ENCODE measurements around the gene C1orf116. TPM values are rescaled to one million over a fixed set of nuclear protein-coding genes. Genes with fewer than 3 reads are reported as not detected.

Gene C1orf116
- polyA plus RNA-seq, 3 donors from 2014 or later = 0.31 TPM; not detected in 2

GRCh38 chr1:207069858-207070506 lies 37.4 kb upstream of the C1orf116 start:
- peak overlapping the region in 5 of 6 donors; percentile 5 to 31 (median 23) for H3K27ac Mint-ChIP-seq
- H3K27me3 Mint-ChIP-seq (ENCODE audit: low read depth in 3 of 3) = peaks cover 0 to 6% (median 3%) of the 10 kb centered on the region in 3 donors
- peaks cover 17 to 37% of the 10 kb centered on the region in 2 donors for H3K4me1 Mint-ChIP-seq
- peaks cover 0 to 3% (median 0%) of the 10 kb centered on the region in 6 donors for H3K9me3 Mint-ChIP-seq
- DNase-seq = no peak
- peaks cover 12 to 25% (median 17%) of the 10 kb centered on the region in 3 donors for H3K36me3 Mint-ChIP-seq
- peak overlapping the region in 1 of 5 donors; percentile 23 for H3K4me3 Mint-ChIP-seq

GRCh38 chr1:207069061-207069460 lies 36.5 kb upstream of the C1orf116 start:
- peaks cover 0 to 3% (median 0%) of the 10 kb centered on the region in 6 donors for H3K9me3 Mint-ChIP-seq
- peak overlapping the region in 1 of 5 donors; percentile 25 for H3K4me3 Mint-ChIP-seq
- H3K36me3 Mint-ChIP-seq = peaks cover 12 to 22% (median 19%) of the 10 kb centered on the region in 3 donors
- peaks cover 17 to 37% of the 10 kb centered on the region in 2 donors for H3K4me1 Mint-ChIP-seq
- H3K27me3 Mint-ChIP-seq (ENCODE audit: low read depth in 3 of 3) = peaks cover 0 to 6% (median 3%) of the 10 kb centered on the region in 3 donors
- peak overlapping the region in 5 of 6 donors; percentile 2 to 75 (median 19) for H3K27ac Mint-ChIP-seq
- DNase-seq = no peak

GRCh38 chr1:207067665-207068064 lies 35.1 kb upstream of the C1orf116 start:
- Mint-ChIP-seq H3K9me3 (peaks cover 0 to 3% (median 0%) of the 10 kb centered on the region in 6 donors), H3K36me3 (peaks cover 4 to 24% (median 22%) of the 10 kb centered on the region in 3 donors), H3K4me3 (no peak overlapping the region), H3K27me3 (ENCODE audit: low read depth in 3 of 3) (peaks cover 0 to 3% (median 3%) of the 10 kb centered on the region in 3 donors), H3K27ac (no peak overlapping the region), H3K4me1 (peaks cover 25 to 50% of the 10 kb centered on the region in 2 donors)
- no peak for DNase-seq

GRCh38 chr1:207067185-207067584 lies 34.6 kb upstream of the C1orf116 start:
- no peak for DNase-seq
- H3K27ac Mint-ChIP-seq = no peak overlapping the region
- peaks cover 29 to 49% of the 10 kb centered on the region in 2 donors for H3K4me1 Mint-ChIP-seq
- H3K9me3 Mint-ChIP-seq = peaks cover 0 to 3% (median 0%) of the 10 kb centered on the region in 6 donors
- H3K4me3 Mint-ChIP-seq = no peak overlapping the region
- H3K27me3 Mint-ChIP-seq (ENCODE audit: low read depth in 3 of 3) = peaks cover 0 to 3% (median 3%) of the 10 kb centered on the region in 3 donors
- peaks cover 4 to 27% (median 22%) of the 10 kb centered on the region in 3 donors for H3K36me3 Mint-ChIP-seq

GRCh38 chr1:207064561-207064960 lies 32.0 kb upstream of the C1orf116 start:
- no peak overlapping the region for H3K4me3 Mint-ChIP-seq
- H3K36me3 Mint-ChIP-seq = peaks cover 4 to 25% (median 17%) of the 10 kb centered on the region in 3 donors
- DNase-seq = no peak
- H3K27me3 Mint-ChIP-seq (ENCODE audit: low read depth in 3 of 3) = peaks cover 0 to 3% (median 0%) of the 10 kb centered on the region in 3 donors
- no peaks in the 10 kb centered on the region for H3K9me3 Mint-ChIP-seq
- H3K4me1 Mint-ChIP-seq = peaks cover 13 to 26% of the 10 kb centered on the region in 2 donors
- no peak overlapping the region for H3K27ac Mint-ChIP-seq

- DNase-seq = no peak
- Mint-ChIP-seq H3K27me3 (ENCODE audit: low read depth in 3 of 3) (peaks cover 0 to 5% (median 0%) of the 10 kb centered on the region in 3 donors), H3K27ac (peak overlapping the region; percentile 10 to 72 (median 44)), H3K4me1 (peaks cover 12 to 18% of the 10 kb centered on the region in 2 donors), H3K4me3 (peak overlapping the region in 4 of 5 donors; percentile 4 to 37 (median 27)), H3K9me3 (no peaks in the 10 kb centered on the region), H3K36me3 (peaks cover 4 to 16% (median 11%) of the 10 kb centered on the region in 3 donors)
Measured at GRCh38 chr1:207063014-207063413, 30.5 kb upstream of the C1orf116 start.

- no peak for DNase-seq
- Mint-ChIP-seq H3K4me3 (no peak overlapping the region), H3K4me1 (peaks cover 12 to 18% of the 10 kb centered on the region in 2 donors), H3K36me3 (peaks cover 0 to 14% (median 6%) of the 10 kb centered on the region in 3 donors), H3K27ac (peak overlapping the region in 1 of 6 donors; percentile 20), H3K9me3 (no peaks in the 10 kb centered on the region), H3K27me3 (ENCODE audit: low read depth in 3 of 3) (peaks cover 0 to 5% (median 0%) of the 10 kb centered on the region in 3 donors)
Measured at GRCh38 chr1:207062058-207062457, 29.5 kb upstream of the C1orf116 start.

GRCh38 chr1:207060596-207060995 lies 28.0 kb upstream of the C1orf116 start:
- Mint-ChIP-seq H3K9me3 (no peaks in the 10 kb centered on the region), H3K4me1 (peaks cover 12 to 18% of the 10 kb centered on the region in 2 donors), H3K36me3 (peaks cover 0 to 18% (median 5%) of the 10 kb centered on the region in 3 donors), H3K27ac (no peak overlapping the region), H3K4me3 (no peak overlapping the region), H3K27me3 (ENCODE audit: low read depth in 3 of 3) (peaks cover 0 to 8% (median 0%) of the 10 kb centered on the region in 3 donors)
- no peak for DNase-seq

GRCh38 chr1:207059881-207060280 lies 27.3 kb upstream of the C1orf116 start:
- no peak for DNase-seq
- Mint-ChIP-seq H3K27me3 (ENCODE audit: low read depth in 3 of 3) (peaks cover 0 to 8% (median 0%) of the 10 kb centered on the region in 3 donors), H3K27ac (no peak overlapping the region), H3K4me3 (no peak overlapping the region), H3K36me3 (peaks cover 0 to 18% (median 5%) of the 10 kb centered on the region in 3 donors), H3K9me3 (no peaks in the 10 kb centered on the region), H3K4me1 (peaks cover 12 to 18% of the 10 kb centered on the region in 2 donors)

- H3K4me1 Mint-ChIP-seq = peaks cover 12 to 25% of the 10 kb centered on the region in 2 donors
- H3K9me3 Mint-ChIP-seq = no peaks in the 10 kb centered on the region
- H3K27me3 Mint-ChIP-seq (ENCODE audit: low read depth in 3 of 3) = peaks cover 0 to 8% (median 0%) of the 10 kb centered on the region in 3 donors
- H3K4me3 Mint-ChIP-seq = no peak overlapping the region
- H3K36me3 Mint-ChIP-seq = peaks cover 0 to 18% (median 4%) of the 10 kb centered on the region in 3 donors
- peak overlapping the region in 1 of 6 donors; percentile 18 for H3K27ac Mint-ChIP-seq
- DNase-seq = no peak
Measured at GRCh38 chr1:207058878-207059867, 26.6 kb upstream of the C1orf116 start.

GRCh38 chr1:207058252-207058651 lies 25.7 kb upstream of the C1orf116 start:
- peaks cover 0 to 8% (median 0%) of the 10 kb centered on the region in 3 donors for H3K27me3 Mint-ChIP-seq (ENCODE audit: low read depth in 3 of 3)

GRCh38 chr1:207056673-207057072 lies 24.1 kb upstream of the C1orf116 start:
- H3K27me3 Mint-ChIP-seq (ENCODE audit: low read depth in 3 of 3) = peaks cover 0 to 10% (median 5%) of the 10 kb centered on the region in 3 donors
- no peak for DNase-seq
- H3K4me1 Mint-ChIP-seq = peaks cover 17 to 29% of the 10 kb centered on the region in 2 donors
- H3K36me3 Mint-ChIP-seq = peaks cover 0 to 7% (median 0%) of the 10 kb centered on the region in 3 donors
- H3K4me3 Mint-ChIP-seq = no peak overlapping the region
- no peak overlapping the region for H3K27ac Mint-ChIP-seq
- no peaks in the 10 kb centered on the region for H3K9me3 Mint-ChIP-seq

More at GRCh38 chr1:207058252-207058651, 25.7 kb upstream of the C1orf116 start:
- H3K36me3 Mint-ChIP-seq = peaks cover 0 to 11% (median 0%) of the 10 kb centered on the region in 3 donors
- H3K4me1 Mint-ChIP-seq = peaks cover 11 to 23% of the 10 kb centered on the region in 2 donors
- no peak for DNase-seq
- H3K4me3 Mint-ChIP-seq = no peak overlapping the region
- no peaks in the 10 kb centered on the region for H3K9me3 Mint-ChIP-seq
- H3K27ac Mint-ChIP-seq = no peak overlapping the region

GRCh38 chr1:207055386-207056001 lies 22.9 kb upstream of the C1orf116 start:
- Mint-ChIP-seq H3K36me3 (peaks cover 0 to 4% (median 0%) of the 10 kb centered on the region in 3 donors), H3K9me3 (no peaks in the 10 kb centered on the region), H3K27me3 (ENCODE audit: low read depth in 3 of 3) (peaks cover 0 to 10% (median 5%) of the 10 kb centered on the region in 3 donors), H3K4me1 (peaks cover 24 to 38% of the 10 kb centered on the region in 2 donors), H3K27ac (peak overlapping the region in 2 of 6 donors; percentile 1 to 34), H3K4me3 (no peak overlapping the region)
- no peak for DNase-seq
